GM18526 (cell line): ENCODE measurements around the gene DCTD.

Experiments
- POLR2A ChIP-seq: IDR thresholded peaks from 3 replicates; pipeline ENCODE4 v1.6.1; 2011; ENCODE audit not compliant: insufficient read length; ENCODE audit errors: extremely low read depth

Gene DCTD

GRCh38 chr4:182905038-182905437, 12.1 kb downstream of the DCTD start:
- TF ChIP-seq POLR2A = no peak

- no peak for TF ChIP-seq POLR2A
Measured at GRCh38 chr4:182904211-182904761, 12.9 kb downstream of the DCTD start.

GRCh38 chr4:182903013-182903412, 14.2 kb downstream of the DCTD start:
- no peak for TF ChIP-seq POLR2A

- no peak for TF ChIP-seq POLR2A
Measured at GRCh38 chr4:182901337-182901736, 15.8 kb downstream of the DCTD start.

- no peak for TF ChIP-seq POLR2A
Measured at GRCh38 chr4:182898479-182898799, 18.7 kb downstream of the DCTD start.

- TF ChIP-seq POLR2A = no peak
Measured at GRCh38 chr4:182897601-182898478, 19.3 kb downstream of the DCTD start.

GRCh38 chr4:182896421-182896820, 20.8 kb downstream of the DCTD start:
- TF ChIP-seq POLR2A = no peak

GRCh38 chr4:182895791-182896292, 21.3 kb downstream of the DCTD start:
- no peak for TF ChIP-seq POLR2A

- TF ChIP-seq POLR2A = no peak
Measured at GRCh38 chr4:182894681-182895275, 22.4 kb downstream of the DCTD start.

- TF ChIP-seq POLR2A = no peak
Measured at GRCh38 chr4:182893474-182894080, 23.6 kb downstream of the DCTD start.

GRCh38 chr4:182893047-182893446, 24.1 kb downstream of the DCTD start:
- TF ChIP-seq POLR2A = no peak

GRCh38 chr4:182890202-182890601, 27.0 kb downstream of the DCTD start:
- no peak for TF ChIP-seq POLR2A

GRCh38 chr4:182888891-182889290, 28.3 kb downstream of the DCTD start:
- no peak for TF ChIP-seq POLR2A

- no peak for TF ChIP-seq POLR2A
Measured at GRCh38 chr4:182886768-182887167, 30.4 kb downstream of the DCTD start.

GRCh38 chr4:182886205-182886604, 31.0 kb downstream of the DCTD start:
- TF ChIP-seq POLR2A = no peak

- TF ChIP-seq POLR2A = no peak
Measured at GRCh38 chr4:182885738-182886077, 31.5 kb downstream of the DCTD start.
